Measurements from ENCODE around the gene A1BG. TPM values are rescaled to one million over a fixed set of nuclear protein-coding genes. Genes with fewer than 3 reads are reported as not detected.
A peak's percentile ranks its signal among the peaks of the same experiment; 100 is the strongest.

A1BG gene
- total and polyA plus RNA-seq, 2 of the 13 experiments (the other 11 are each of a cell fraction or from before 2014, with no cell fraction given) = 14.7 to 41.4 TPM

- TF ChIP-seq RERE (CRISPR knock-in tag; IDR thresholded peaks at IDR 0.05; ENCODE audit: low read depth) (no peak), ZNF337 (CRISPR knock-in tag; IDR thresholded peaks at IDR 0.05; ENCODE audit: borderline replicate concordance, low read depth) (no peak), RNF2 (conservative IDR thresholded peaks at IDR 0.05; ENCODE audit: low read depth) (peak; percentile 62), RBFOX2 (IDR thresholded peaks at IDR 0.05; ENCODE audit: low read depth, low read length) (peak; percentile 97), SIX1 (CRISPR knock-in tag; IDR thresholded peaks at IDR 0.05; ENCODE audit: borderline replicate concordance) (0 out of 2 replicates have a peak, but pooled peaks have one; percentile 3), MLLT10 (CRISPR knock-in tag; IDR thresholded peaks at IDR 0.05) (no peak), ZNF432 (CRISPR knock-in tag; IDR thresholded peaks at IDR 0.05; ENCODE audit: borderline replicate concordance) (no peak; the same call in 1 of the 2 replicates), GABPB1 (CRISPR knock-in tag; IDR thresholded peaks at IDR 0.05) (peak; percentile 97), ZNF792 (CRISPR knock-in tag; IDR thresholded peaks at IDR 0.05) (0 out of 2 replicates have a peak, but pooled peaks have one; percentile 21), ARHGAP35 (CRISPR knock-in tag; IDR thresholded peaks at IDR 0.05; ENCODE audit: borderline replicate concordance) (peak; percentile 50), KDM1A (CRISPR knock-in tag; IDR thresholded peaks at IDR 0.05) (no peak), MED1 (CRISPR knock-in tag; IDR thresholded peaks at IDR 0.05) (peak; percentile 36), PREB (CRISPR knock-in tag; IDR thresholded peaks at IDR 0.05) (no peak), ISL2 (CRISPR knock-in tag; IDR thresholded peaks at IDR 0.05) (peak; percentile 29; the same call in 1 of the 2 replicates), KDM5A (IDR thresholded peaks at IDR 0.05; ENCODE audit: borderline replicate concordance, low read length) (no peak; the same call in 1 of the 2 replicates), CERS6 (CRISPR knock-in tag; IDR thresholded peaks at IDR 0.05) (no peak), ZNF776 (CRISPR knock-in tag; IDR thresholded peaks at IDR 0.05) (peak; percentile 96), RAD51 (IDR thresholded peaks at IDR 0.05; ENCODE audit: borderline replicate concordance) (no peak), ZBTB14 (CRISPR knock-in tag; IDR thresholded peaks at IDR 0.05) (0 out of 2 replicates have a peak, but pooled peaks have one; percentile 5), ZNF441 (CRISPR knock-in tag; IDR thresholded peaks at IDR 0.05; ENCODE audit: borderline replicate concordance) (peak; percentile 63; the same call in 1 of the 2 replicates)
These were observed 33.5 kb upstream of the A1BG start, which contains the start of gene RPS5 (continued) for GRCh38 chr19:58386576-58387337.
